GM12878 (cell line): ENCODE data around the gene AGER. TPM values are rescaled to one million over a fixed set of nuclear protein-coding genes. Genes with fewer than 3 reads are reported as not detected.
"Not testable (repeated sequence)": the region's sequence is repeated elsewhere in the genome, so short reads cannot be mapped to it uniquely, and the experiment has no call there.

Source experiments
- ATAC-seq: fragments of 200-7000 bp; cut with Tn5 transposase; 3 replicates; pipeline ENCODE4 v1.9.1; 2020; ENCODE audit warnings: mild to moderate bottlenecking, moderate library complexity
- BruUV-seq: library from RNA; stranded (reverse); fragments of 400-500 nt; replicated peaks from 2 replicates; lab custom pipeline; 2021; lab: Mats Ljungman, UMichigan
- CTCF ChIA-PET: fragments of 300-600 bp; sonication (Branson Sonifier 250); formaldehyde crosslinking; extraction: SDS; loops from one replicate; lab custom pipeline; 2021; ENCODE audit warnings: inconsistent platforms; lab: Yijun Ruan, JAX
- POLR2A ChIA-PET: fragments of 350-600 bp; formaldehyde crosslinking; extraction: SDS; loops from one replicate; lab custom pipeline; 2021; ENCODE audit warnings: inconsistent platforms; lab: Charles Lee
- RAD21 ChIA-PET: fragments of 300-600 bp; sonication (Branson Sonifier 250); formaldehyde crosslinking; loops from one replicate; lab custom pipeline; 2023; ENCODE audit warnings: antibody characterized with exemption; ENCODE audit not compliant: unreplicated experiment; lab: Charles Lee
- SMC1A ChIA-PET: fragments of 300-600 bp; sonication (Branson Sonifier 250); formaldehyde crosslinking; loops from one replicate; lab custom pipeline; 2023; ENCODE audit not compliant: unreplicated experiment, uncharacterized antibody; lab: Charles Lee
- DNase-seq: peaks from one replicate; pipeline ENCODE4 v3.0.0-alpha.2; 2011; ENCODE audit warnings: low read depth, low spot score
- FAIRE-seq: peaks from 3 replicates; lab custom pipeline; 2011; peaks lifted over from hg19 to GRCh38; lab: Jason Lieb, UNC
- H2AFZ ChIP-seq: 2 replicates; pipeline ENCODE4 v1.6.0; 2011; ENCODE audit warnings: low read depth, low read length, control low read depth; ENCODE audit not compliant: control insufficient read depth
- H3K27ac ChIP-seq: 2 replicates; pipeline ENCODE4 v1.5.1; 2011; ENCODE audit warnings: control low read depth; ENCODE audit not compliant: control insufficient read depth, insufficient read depth
- H3K27me3 ChIP-seq, 2 experiments: replicated peaks in 1 of 2; 2 replicates each; pipeline versions ENCODE4 v1.6.0 to v1.6.1; 2011; ENCODE audit warnings: low read length in 1 of 2; ENCODE audit not compliant: control insufficient read depth in 2 of 2, insufficient read depth in 2 of 2
- H3K36me3 ChIP-seq, 2 experiments: 2 replicates each; pipeline ENCODE4 v1.5.1; 2011; ENCODE audit warnings: low read length in 1 of 2; ENCODE audit not compliant: control insufficient read depth in 2 of 2, insufficient read depth in 2 of 2
- H3K4me1 ChIP-seq: 2 replicates; pipeline ENCODE4 v1.6.1; 2011; ENCODE audit warnings: mild to moderate bottlenecking, low read length, moderate library complexity, mixed read lengths; ENCODE audit not compliant: control insufficient read depth, insufficient read depth
- H3K4me2 ChIP-seq: 2 replicates; pipeline ENCODE4 v1.6.0; 2011; ENCODE audit warnings: control low read depth; ENCODE audit not compliant: control insufficient read depth, insufficient read depth
- H3K4me3 ChIP-seq: fragments of 200-600 bp; sonication (generic); 2 replicates; pipeline ENCODE4 v1.5.1; 2016
- H3K79me2 ChIP-seq: 2 replicates; pipeline ENCODE4 v1.6.0; 2011; ENCODE audit warnings: low read length; ENCODE audit not compliant: control insufficient read depth, insufficient read depth
- H3K9ac ChIP-seq: 2 replicates; pipeline ENCODE4 v1.8.0; 2011; ENCODE audit warnings: low read length, control low read depth, mixed read lengths; ENCODE audit not compliant: control insufficient read depth, insufficient read depth
- H3K9me3 ChIP-seq: replicated peaks from 3 replicates; pipeline ENCODE4 v1.5.1; 2011; ENCODE audit warnings: mild to moderate bottlenecking, low read length; ENCODE audit not compliant: control insufficient read depth, insufficient read depth
- H4K20me1 ChIP-seq: 2 replicates; pipeline ENCODE4 v1.6.0; 2011; ENCODE audit not compliant: control insufficient read depth, insufficient read depth
- BRCA1 ChIP-seq: IDR thresholded peaks from 2 replicates; pipeline ENCODE4 v1.6.1; 2011; ENCODE audit warnings: low read depth, low read length, improper control_type of control experiment
- CBFB ChIP-seq: IDR thresholded peaks from 2 replicates; pipeline ENCODE4 v1.6.1; 2016; ENCODE audit warnings: antibody characterized with exemption, low read depth
- IKZF1 ChIP-seq: fragments of 450-650 bp; conservative IDR thresholded peaks from 2 replicates; pipeline ENCODE4 v1.6.1; 2017; ENCODE audit warnings: antibody characterized with exemption, mild to moderate bottlenecking
- KDM1A ChIP-seq: fragments of 200-600 bp; sonication (generic); IDR thresholded peaks from 2 replicates; pipeline ENCODE4 v1.6.1; 2016; ENCODE audit warnings: borderline replicate concordance
- LARP7 ChIP-seq: fragments of 450-650 bp; IDR thresholded peaks from 2 replicates; pipeline ENCODE4 v1.6.1; 2017; ENCODE audit warnings: mild to moderate bottlenecking
- PAX8 ChIP-seq: fragments of 450-650 bp; IDR thresholded peaks from 2 replicates; pipeline ENCODE4 v1.6.1; 2017; ENCODE audit warnings: mild to moderate bottlenecking, moderate library complexity
- SPI1 ChIP-seq: IDR thresholded peaks from 2 replicates; pipeline ENCODE4 v1.6.1; 2011; ENCODE audit warnings: low read depth, mild to moderate bottlenecking, low read length, moderate library complexity, borderline replicate concordance; ENCODE audit not compliant: insufficient read depth
- ZBTB40 ChIP-seq: fragments of 450-650 bp; IDR thresholded peaks from 2 replicates; pipeline ENCODE4 v1.6.1; 2016; ENCODE audit warnings: mild to moderate bottlenecking, moderate library complexity, borderline replicate concordance
- WGBS: methylation state at CpG from one replicate; pipeline ENCODE4 v1.1.6; 2016; ENCODE audit warnings: low lambda C conversion rate; ENCODE audit not compliant: insufficient replicate concordance, insufficient coverage; ENCODE audit errors: missing lambda C conversion rate; 5-methylcytosine and 5-hydroxymethylcytosine counted together
- in situ Hi-C: fragments of 300-500 bp; cut with MboI; formaldehyde crosslinking; loops from 9 replicates; pipeline ENCODE4 v1.14.3; 2018; ENCODE audit warnings: mixed read lengths
- intact Hi-C: fragments of 100-400 bp; cut with micrococcal nuclease; formaldehyde crosslinking; loops from one replicate; pipeline ENCODE4 v1.14.2; 2022; ENCODE audit not compliant: unreplicated experiment
- polyA plus RNA-seq, 11 experiments: library from polyadenylated mRNA; depleted of rRNA in 4 of 11; unstranded in 6 of 11; stranded (reverse) in 5 of 11; fragments of >200 nt; fragmentation: Nextera tagmentation in 4 of 11; fragmentation: Illumina TruSeq in 1 of 11; extraction: Ambion mirVana in 4 of 11; extraction: Trizol in 1 of 11; gene quantifications; 1 replicate in 1 of 11; 2 replicates in 10 of 11; pipeline versions ENCODE4 v1.2.1 to v1.2.3, GENCODE V29; 2011 to 2016; ENCODE audit warnings: inconsistent platforms in 2 of 11, missing spikeins in 2 of 11, low read depth in 1 of 11
- total RNA-seq, 4 experiments: library from RNA; depleted of rRNA in 3 of 4; stranded (reverse); fragments of >200 nt in 3 of 4; fragmentation: Illumina TruSeq in 1 of 4; extraction: Trizol in 1 of 4; gene quantifications; 2 replicates each; pipeline versions ENCODE4 v1.2.1 to v1.2.3, GENCODE V29; 2013 to 2021

AGER gene
- total and polyA plus RNA-seq, 10 of the 15 experiments (the other 5 are each of a cell fraction or from before 2014, with no cell fraction given), result 1.1 to 18.2 (median 3.9) TPM

DNA sequence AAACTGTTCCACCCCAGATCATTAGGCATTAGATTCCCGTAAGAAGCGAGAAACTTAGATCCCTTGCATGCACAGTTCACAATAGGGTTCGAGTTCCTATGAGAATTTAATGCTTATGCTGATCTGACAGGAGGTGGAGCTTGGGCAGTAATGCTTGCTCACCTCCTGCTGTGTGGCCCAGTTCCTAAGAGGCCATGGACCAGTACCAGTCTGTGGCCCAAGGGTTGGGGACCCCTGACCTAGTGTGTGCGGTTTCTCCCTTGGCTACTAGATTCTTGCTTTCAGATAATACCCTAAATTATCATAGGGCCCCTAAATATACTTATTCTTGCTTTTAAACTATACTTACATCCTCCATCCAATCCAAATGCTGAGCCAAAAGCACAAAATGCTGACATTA lies 10.3 kb upstream of the AGER start:
- WGBS, result 96% methylated on average over 4 of the region's 4 CpGs

DNA sequence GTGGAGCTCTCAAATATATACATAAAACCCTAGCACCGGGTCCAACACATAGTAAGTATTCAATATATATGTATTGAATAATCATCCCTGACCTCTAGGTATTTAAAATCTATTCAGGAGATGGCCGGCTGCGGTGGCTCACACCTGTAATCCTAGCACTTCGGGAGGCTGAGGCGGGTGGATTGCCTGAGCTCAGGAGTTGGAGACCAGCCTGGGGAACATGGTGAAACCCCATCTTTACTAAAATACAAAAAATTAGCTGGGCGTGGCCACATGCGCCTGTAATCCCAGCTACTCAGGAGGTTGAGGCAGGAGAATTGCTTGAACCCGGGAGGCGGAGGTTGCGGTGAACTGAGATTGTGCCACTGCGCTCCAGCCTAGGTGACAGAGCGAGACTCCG lies 9.0 kb upstream of the AGER start:
- H3K36me3 ChIP-seq, DNase-seq, H4K20me1 ChIP-seq, BruUV-seq, intact Hi-C loops, FAIRE-seq, H3K9me3 ChIP-seq, in situ Hi-C loops, H2AFZ ChIP-seq, ATAC-seq, H3K27me3 ChIP-seq: not testable (repeated sequence)
- H3K4me3 ChIP-seq, result peak overlapping the region; percentile 90
- ChIA-PET CTCF (interaction anchor here (1.3 to 4.2 kb wide), 4 partner anchors 14 to 74 kb away, joined by 4 to 35 read pairs (median 7); partner anchors contain the start of genes ATF6B and FKBPL), POLR2A (interaction anchor here (0.6 to 7.0 kb wide), 9 partner anchors 15 to 836 kb away, joined by 3 to 123 read pairs (median 5); partner anchors contain the start of genes AGPAT1, ATF6B, FKBPL and HLA-DMA), SMC1A (interaction anchor here (0.6 to 4.3 kb wide), 6 partner anchors 15 to 221 kb away, joined by 3 to 41 read pairs (median 3); partner anchors contain the start of genes AGPAT1, ATF6B, FKBPL and RNF5), RAD21 (interaction anchor here (0.7 to 3.7 kb wide), 7 partner anchors 14 to 779 kb away, joined by 3 to 27 read pairs (median 3); partner anchors contain the start of genes AGPAT1, ATF6B and FKBPL)
- 0 out of 2 replicates have a peak, but pooled peaks have one; percentile 12 for TF ChIP-seq IKZF1
- 0 out of 2 replicates have a peak, but pooled peaks have one; percentile 11 for TF ChIP-seq ZBTB40
- TF ChIP-seq CBFB, result peak; percentile 1; the same call in 1 of the 2 replicates
- WGBS, result 64% methylated on average over 13 of the region's 13 CpGs
- peak overlapping the region; percentile 100 for H3K27ac ChIP-seq
- H3K9ac ChIP-seq, result peak overlapping the region; percentile 99
- peaks cover 32% of the 10 kb centered on the region for H3K4me1 ChIP-seq
- H3K79me2 ChIP-seq, result peaks cover 52% of the 10 kb centered on the region
- H3K4me2 ChIP-seq, result peak overlapping the region; percentile 99

More for the DNA sequence above, 10.3 kb upstream of the AGER start:
- CTCF ChIA-PET, result interaction anchor here (1.0 to 4.2 kb wide), 5 partner anchors 15 to 76 kb away, joined by 3 to 35 read pairs (median 16); partner anchors contain the start of genes ATF6B and FKBPL
- no peak for TF ChIP-seq LARP7
- TF ChIP-seq BRCA1, result no peak
- TF ChIP-seq PAX8, result no peak
- no peak for TF ChIP-seq KDM1A
- no peak for TF ChIP-seq SPI1
- TF ChIP-seq, all 136 proteins: peak for 0
- H2AFZ ChIP-seq, result no peak overlapping the region
- ChIA-PET SMC1A (interaction anchor here (1.0 to 1.9 kb wide), 2 partner anchors 18 to 79 kb away, joined by 3 to 13 read pairs; partner anchors contain the start of gene AGPAT1), POLR2A (interaction anchor here (2.6 to 6.6 kb wide), 2 partner anchors 17 to 66 kb away, joined by 51 to 69 read pairs; partner anchors contain the start of genes AGPAT1, ATF6B, FKBPL and RNF5), RAD21 (interaction anchor here (1.6 kb wide), 2 partner anchors 51 to 245 kb away, joined by 4 to 10 read pairs; partner anchors contain the start of gene HLA-DRA)
- in situ Hi-C loops (no loop called here), intact Hi-C loops (no loop called here)
- H4K20me1 ChIP-seq, result no peaks in the 10 kb centered on the region
- H3K9ac ChIP-seq, result peak overlapping the region; percentile 13; the same call in 1 of the 2 replicates
- DNase-seq, result no peak
- no TSS peak for BruUV-seq
- H3K27me3 ChIP-seq, result no peaks in the 10 kb centered on the region
- no peak for ATAC-seq
- H3K79me2 ChIP-seq, result peaks cover 39% of the 10 kb centered on the region
- no peak overlapping the region for H3K4me3 ChIP-seq
- H3K4me2 ChIP-seq, result peak overlapping the region; percentile 93
- H3K36me3 ChIP-seq, result no peaks in the 10 kb centered on the region; a peak in 1 of 4 replicates
- no peak for FAIRE-seq
- H3K4me1 ChIP-seq, result peaks cover 26% of the 10 kb centered on the region
- H3K27ac ChIP-seq, result peak overlapping the region; percentile 86
- no peaks in the 10 kb centered on the region for H3K9me3 ChIP-seq
